H9 (cell line): ENCODE measurements around the gene GRB2. TPM values are rescaled to one million over a fixed set of nuclear protein-coding genes. Genes with fewer than 3 reads are reported as not detected.

Source experiments
- DNase-seq: peaks from one replicate; pipeline ENCODE4 v3.0.0-alpha.2; 2017
- H2AFZ ChIP-seq: one replicate; pipeline ENCODE4 v1.6.1; 2013; ENCODE audit warnings: mild to moderate bottlenecking, low read length, control low read depth, moderate library complexity
- H2AK5ac ChIP-seq: 2 replicates; pipeline ENCODE4 v1.6.1; 2013; ENCODE audit warnings: low read length, control low read depth, mixed read lengths; ENCODE audit not compliant: insufficient read length
- H2BK120ac ChIP-seq: one replicate; pipeline ENCODE4 v1.6.1; 2013; ENCODE audit warnings: low read depth, mild to moderate bottlenecking, low read length, control low read depth, inconsistent platforms; ENCODE audit not compliant: poor library complexity, severe bottlenecking
- H2BK12ac ChIP-seq: 2 replicates; pipeline ENCODE4 v1.6.1; 2013; ENCODE audit warnings: low read length, control low read depth, mixed read lengths, low read depth; ENCODE audit not compliant: insufficient read length
- H2BK15ac ChIP-seq: 2 replicates; pipeline ENCODE4 v1.6.1; 2013; ENCODE audit warnings: low read depth, low read length, control low read depth
- H2BK20ac ChIP-seq: one replicate; pipeline ENCODE4 v1.6.1; 2013; ENCODE audit warnings: low read depth, mild to moderate bottlenecking, low read length, control low read depth, inconsistent platforms; ENCODE audit not compliant: poor library complexity, severe bottlenecking
- H2BK5ac ChIP-seq: 2 replicates; pipeline ENCODE4 v1.6.1; 2013; ENCODE audit warnings: low read length, control low read depth, mixed read lengths; ENCODE audit not compliant: insufficient read length
- H3K14ac ChIP-seq: 2 replicates; pipeline ENCODE4 v1.6.1; 2013; ENCODE audit warnings: low read length, control low read depth; ENCODE audit not compliant: insufficient read depth
- H3K18ac ChIP-seq: 2 replicates; pipeline ENCODE4 v1.6.1; 2013; ENCODE audit warnings: low read depth, mild to moderate bottlenecking, mixed read lengths, low read length, control low read depth; ENCODE audit not compliant: insufficient read length
- H3K23ac ChIP-seq: 2 replicates; pipeline ENCODE4 v1.6.1; 2013; ENCODE audit warnings: low read length, control low read depth, mixed read lengths, low read depth; ENCODE audit not compliant: insufficient read length
- H3K23me2 ChIP-seq: 2 replicates; pipeline ENCODE4 v1.6.1; 2013; ENCODE audit warnings: low read depth, mild to moderate bottlenecking, mixed read lengths, low read length, control low read depth; ENCODE audit not compliant: insufficient read length, poor library complexity, severe bottlenecking
- H3K27ac ChIP-seq: 2 replicates; pipeline ENCODE4 v1.5.1; 2013; ENCODE audit warnings: low read length, control low read depth, mixed read lengths, low read depth; ENCODE audit not compliant: insufficient read length
- H3K27me3 ChIP-seq: 2 replicates; pipeline ENCODE4 v1.6.1; 2013; ENCODE audit warnings: low read length, control low read depth, inconsistent platforms; ENCODE audit not compliant: insufficient read depth
- H3K4ac ChIP-seq: 2 replicates; pipeline ENCODE4 v1.6.1; 2013; ENCODE audit warnings: low read depth, mild to moderate bottlenecking, control low read depth, inconsistent platforms, low read length, moderate library complexity
- H3K4me1 ChIP-seq: 2 replicates; pipeline ENCODE4 v1.6.1; 2013; ENCODE audit warnings: low read length, control low read depth, inconsistent platforms; ENCODE audit not compliant: insufficient read depth
- H3K4me2 ChIP-seq: 2 replicates; pipeline ENCODE4 v1.6.1; 2013; ENCODE audit warnings: low read length, control low read depth, mixed read lengths; ENCODE audit not compliant: insufficient read length, insufficient read depth
- H3K56ac ChIP-seq: 2 replicates; pipeline ENCODE4 v1.6.1; 2013; ENCODE audit warnings: low read depth, mild to moderate bottlenecking, mixed read lengths, low read length, control low read depth; ENCODE audit not compliant: insufficient read length
- H3K79me1 ChIP-seq: 2 replicates; pipeline ENCODE4 v1.6.1; 2013; ENCODE audit warnings: low read depth, mild to moderate bottlenecking, moderate library complexity, low read length, control low read depth, inconsistent platforms; ENCODE audit not compliant: insufficient read depth, poor library complexity, severe bottlenecking
- H3K79me2 ChIP-seq: 2 replicates; pipeline ENCODE4 v1.6.1; 2013; ENCODE audit warnings: low read length, control low read depth, inconsistent platforms; ENCODE audit not compliant: insufficient read depth
- H3K9ac ChIP-seq: 2 replicates; pipeline ENCODE4 v1.6.1; 2013; ENCODE audit warnings: low read length, control low read depth, mixed read lengths; ENCODE audit not compliant: insufficient read length; ENCODE audit errors: extremely low read depth
- H3K9me3 ChIP-seq: one replicate; pipeline ENCODE4 v1.6.1; 2013; ENCODE audit warnings: low read depth, low read length, inconsistent platforms; ENCODE audit not compliant: control insufficient read depth
- H3T11ph ChIP-seq: one replicate; pipeline ENCODE4 v1.6.1; 2013; ENCODE audit warnings: mild to moderate bottlenecking, low read length, control low read depth, inconsistent platforms
- H4K20me1 ChIP-seq: one replicate; pipeline ENCODE4 v1.6.1; 2013; ENCODE audit not compliant: control insufficient read depth, insufficient read length, insufficient read depth
- H4K5ac ChIP-seq: 2 replicates; pipeline ENCODE4 v1.6.1; 2013; ENCODE audit warnings: low read depth, mild to moderate bottlenecking, mixed read lengths, low read length, control low read depth; ENCODE audit not compliant: insufficient read length
- H4K8ac ChIP-seq: replicated peaks from 2 replicates; pipeline ENCODE4 v1.6.1; 2013; ENCODE audit warnings: low read length, control low read depth, mixed read lengths, low read depth; ENCODE audit not compliant: insufficient read length
- H4K91ac ChIP-seq: 2 replicates; pipeline ENCODE4 v1.6.1; 2013; ENCODE audit warnings: low read depth, mild to moderate bottlenecking, moderate library complexity, mixed read lengths, low read length, control low read depth; ENCODE audit not compliant: insufficient read length
- H3K27ac Mint-ChIP-seq, 3 experiments: 2 replicates in 2 of 3; 3 replicates in 1 of 3; pipeline ENCODE4 v1.8.0; 2020 to 2021; ENCODE audit warnings: mixed read lengths in 3 of 3, mild to moderate bottlenecking in 1 of 3, moderate library complexity in 1 of 3
- H3K27me3 Mint-ChIP-seq: 2 replicates; pipeline ENCODE4 v1.8.0; 2021; ENCODE audit warnings: low read depth, mild to moderate bottlenecking, moderate library complexity, mixed read lengths
- H3K36me3 Mint-ChIP-seq, 3 experiments: 2 replicates in 2 of 3; 3 replicates in 1 of 3; pipeline ENCODE4 v1.8.0; 2020 to 2021; ENCODE audit warnings: low read depth in 3 of 3, mixed read lengths in 3 of 3; ENCODE audit not compliant: insufficient read depth in 1 of 3
- H3K4me1 Mint-ChIP-seq, 2 experiments: 2 replicates each; pipeline ENCODE4 v1.8.0; 2020; ENCODE audit warnings: mixed read lengths in 2 of 2
- H3K4me3 Mint-ChIP-seq, 2 experiments: 2 replicates in 1 of 2; 3 replicates in 1 of 2; pipeline ENCODE4 v1.8.0; 2020 to 2021; ENCODE audit warnings: mild to moderate bottlenecking in 2 of 2, mixed read lengths in 2 of 2, moderate library complexity in 1 of 2
- H3K9me3 Mint-ChIP-seq, 2 experiments: 2 replicates in 1 of 2; 3 replicates in 1 of 2; pipeline ENCODE4 v1.8.0; 2020; ENCODE audit warnings: mild to moderate bottlenecking in 2 of 2, mixed read lengths in 2 of 2, moderate library complexity in 1 of 2
- CTCF ChIP-seq: fragments of 200-600 bp; sonication (generic); conservative IDR thresholded peaks from 3 replicates; pipeline ENCODE4 v1.8.0; 2021; ENCODE audit warnings: antibody characterized with exemption, mild to moderate bottlenecking
- WGBS: extraction: QIAGEN DNeasy Blood & Tissue Kit; methylation state at CpG from one replicate; pipeline ENCODE4 v1.1.7; 2013; ENCODE audit warnings: missing lambda C conversion rate, low lambda C conversion rate, mixed read lengths; ENCODE audit not compliant: insufficient read length; ENCODE audit errors: extremely low coverage; 5-methylcytosine and 5-hydroxymethylcytosine counted together
- total RNA-seq: library from RNA; stranded (reverse); gene quantifications from 2 replicates; pipeline ENCODE4 v1.2.1, GENCODE V29; 2021

Gene GRB2
- total RNA-seq, 1 experiment from 2014 or later = 91.7 TPM

- no peaks in the 10 kb centered on the region for H3K79me1 ChIP-seq
- H3K36me3 Mint-ChIP-seq = peaks cover 4 to 25% (median 8%) of the 10 kb centered on the region in 3 experiments; a peak in 6 of 7 replicates
- H3K23ac ChIP-seq = no peak overlapping the region
- H2BK15ac ChIP-seq = no peak overlapping the region
- H3K4ac ChIP-seq = no peak overlapping the region
- peaks cover 8 to 10% of the 10 kb centered on the region in 2 experiments for H3K4me1 Mint-ChIP-seq
- no peaks in the 10 kb centered on the region; the same call in 1 of the 2 replicates for H3K27me3 Mint-ChIP-seq
- peaks cover 7% of the 10 kb centered on the region for H3K23me2 ChIP-seq
- H3K27me3 ChIP-seq = no peaks in the 10 kb centered on the region
- H4K8ac ChIP-seq = no peak overlapping the region
- H3K9ac ChIP-seq = peak overlapping the region; percentile 65
- no peaks in the 10 kb centered on the region for H3K9me3 ChIP-seq
- H3K27ac Mint-ChIP-seq = peak overlapping the region in 1 of 3 experiments; percentile 61; a peak in 1 of 7 replicates
- no peak overlapping the region for H2BK5ac ChIP-seq
- H4K20me1 ChIP-seq = no peaks in the 10 kb centered on the region
- peak; percentile 67 for DNase-seq
- no peak for TF ChIP-seq CTCF
- H2AFZ ChIP-seq = no peak overlapping the region
- H3K79me2 ChIP-seq = no peaks in the 10 kb centered on the region
- no CpG with 5 or more reads among the region's 14 CpGs for WGBS
- no peak overlapping the region; the same call in 1 of the 2 replicates for H3K14ac ChIP-seq
- no peak overlapping the region for H4K91ac ChIP-seq
- no peaks in the 10 kb centered on the region for H3K4me1 ChIP-seq
- H3T11ph ChIP-seq = no peak overlapping the region
- peak overlapping the region; percentile 85 for H3K4me2 ChIP-seq
- H3K18ac ChIP-seq = no peak overlapping the region
- no peak overlapping the region for H3K56ac ChIP-seq
- peak overlapping the region; percentile 89 to 93 for H3K4me3 Mint-ChIP-seq
- no peak overlapping the region for H2BK120ac ChIP-seq
- no peak overlapping the region for H2AK5ac ChIP-seq
- no peak overlapping the region for H2BK12ac ChIP-seq
- no peaks in the 10 kb centered on the region; a peak in 1 of 5 replicates for H3K9me3 Mint-ChIP-seq
- no peak overlapping the region for H3K27ac ChIP-seq
- no peak overlapping the region for H4K5ac ChIP-seq
- H2BK20ac ChIP-seq = no peak overlapping the region
These were observed 116.7 kb downstream of the GRB2 start for GRCh38 chr17:75288770-75289114.
